ENCODE results near the gene FGD3. TPM values are rescaled to one million over a fixed set of nuclear protein-coding genes. Genes with fewer than 3 reads are reported as not detected.

Gene FGD3
- polyA plus RNA-seq, 1 donor: 7.2 TPM

- no peaks in the 10 kb centered on the region for H3K36me3 ChIP-seq (ENCODE audit: control insufficient read depth, insufficient read depth, low read length)
- no peak overlapping the region for H3K4me3 ChIP-seq (ENCODE audit: low read length)
- DNase-seq: no peak
- no peaks in the 10 kb centered on the region for H3K27me3 ChIP-seq (ENCODE audit: control insufficient read depth, insufficient read depth, low read length)
- WGBS (ENCODE audit: insufficient coverage, low lambda C conversion rate): no CpG with 5 or more reads among the region's 9 CpGs
- no peaks in the 10 kb centered on the region for H3K4me1 ChIP-seq (ENCODE audit: control insufficient read depth, insufficient read depth, low read length)
- H3K27ac ChIP-seq (ENCODE audit: low read length): no peak overlapping the region
- no peaks in the 10 kb centered on the region for H3K9me3 ChIP-seq (ENCODE audit: control insufficient read depth, low read depth, low read length)
Measured at GRCh38 chr9:92954886-92955285, 7.6 kb downstream of the FGD3 start.

- Histone ChIP-seq H3K4me1 (ENCODE audit: control insufficient read depth, insufficient read depth, low read length) (peaks cover 16% of the 10 kb centered on the region), H3K27me3 (ENCODE audit: control insufficient read depth, insufficient read depth, low read length) (no peaks in the 10 kb centered on the region), H3K4me3 (ENCODE audit: low read length) (no peak overlapping the region), H3K9me3 (ENCODE audit: control insufficient read depth, low read depth, low read length) (peaks cover 5% of the 10 kb centered on the region), H3K36me3 (ENCODE audit: control insufficient read depth, insufficient read depth, low read length) (no peaks in the 10 kb centered on the region), H3K27ac (ENCODE audit: low read length) (no peak overlapping the region)
- DNase-seq: no peak
- no CpG with 5 or more reads among the region's 3 CpGs for WGBS (ENCODE audit: insufficient coverage, low lambda C conversion rate)
Measured at GRCh38 chr9:92960561-92961290, 13.4 kb downstream of the FGD3 start.

DNA sequence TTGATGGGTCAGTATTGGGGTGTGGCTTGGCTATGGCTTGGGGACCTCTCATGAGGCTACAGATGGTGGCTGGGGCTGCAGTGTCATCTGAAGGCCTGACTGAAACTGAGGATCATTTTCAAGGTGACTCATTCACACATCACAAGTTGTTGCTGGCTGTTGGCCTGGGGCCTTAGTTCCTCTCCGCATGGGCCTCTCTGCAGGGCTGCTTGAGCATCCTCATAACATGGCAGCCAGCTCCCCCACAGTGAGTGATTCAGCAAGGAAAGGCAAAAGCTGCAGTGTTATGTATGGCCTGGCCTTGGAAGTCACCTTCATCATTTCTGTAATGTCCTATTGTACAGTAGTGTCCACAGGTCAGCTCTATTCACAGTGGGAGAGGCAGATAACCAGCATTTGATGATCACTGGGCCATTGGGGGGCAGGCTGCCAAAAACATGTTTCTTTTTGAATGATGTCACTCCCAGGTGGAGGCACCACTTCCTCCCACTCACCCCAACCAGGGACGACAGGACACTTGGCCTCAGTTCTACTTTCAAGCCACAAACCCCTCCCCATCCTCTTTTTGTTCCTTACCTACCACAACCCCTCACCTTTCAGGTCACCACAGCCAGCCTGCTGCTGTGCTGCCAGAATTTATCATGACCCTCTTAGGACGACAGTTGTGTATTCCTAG lies 14.4 kb downstream of the FGD3 start:
- Histone ChIP-seq H3K9me3 (ENCODE audit: control insufficient read depth, low read depth, low read length) (peaks cover 5% of the 10 kb centered on the region), H3K27ac (ENCODE audit: low read length) (no peak overlapping the region), H3K4me3 (ENCODE audit: low read length) (no peak overlapping the region), H3K36me3 (ENCODE audit: control insufficient read depth, insufficient read depth, low read length) (no peaks in the 10 kb centered on the region), H3K4me1 (ENCODE audit: control insufficient read depth, insufficient read depth, low read length) (peaks cover 24% of the 10 kb centered on the region), H3K27me3 (ENCODE audit: control insufficient read depth, insufficient read depth, low read length) (no peaks in the 10 kb centered on the region)
- WGBS (ENCODE audit: insufficient coverage, low lambda C conversion rate): 60% methylated on average over 1 of the region's 3 CpGs
- no peak for DNase-seq

DNA sequence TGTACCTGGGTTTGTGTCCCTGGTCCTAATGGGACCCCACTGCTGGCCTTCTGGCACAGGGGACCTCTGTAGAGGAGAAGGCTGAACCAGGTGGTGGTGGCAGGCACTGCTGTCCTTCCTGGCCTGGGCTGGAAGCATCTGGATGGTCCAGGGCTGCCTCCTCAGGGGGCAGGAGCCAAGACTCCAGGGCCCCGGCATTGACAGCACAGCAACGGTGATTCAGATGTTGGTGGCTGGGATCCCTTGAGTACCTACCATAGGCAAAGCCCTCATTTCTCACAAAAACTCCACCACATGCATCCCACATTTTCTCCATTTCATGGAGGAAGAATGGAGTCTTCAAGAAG lies 15.0 kb downstream of the FGD3 start:
- peaks cover 5% of the 10 kb centered on the region for H3K9me3 ChIP-seq (ENCODE audit: control insufficient read depth, low read depth, low read length)
- H3K36me3 ChIP-seq (ENCODE audit: control insufficient read depth, insufficient read depth, low read length): no peaks in the 10 kb centered on the region
- H3K4me1 ChIP-seq (ENCODE audit: control insufficient read depth, insufficient read depth, low read length): peaks cover 24% of the 10 kb centered on the region
- no CpG with 5 or more reads among the region's 2 CpGs for WGBS (ENCODE audit: insufficient coverage, low lambda C conversion rate)
- no peaks in the 10 kb centered on the region for H3K27me3 ChIP-seq (ENCODE audit: control insufficient read depth, insufficient read depth, low read length)
- no peak overlapping the region for H3K27ac ChIP-seq (ENCODE audit: low read length)
- no peak for DNase-seq
- H3K4me3 ChIP-seq (ENCODE audit: low read length): no peak overlapping the region

DNA sequence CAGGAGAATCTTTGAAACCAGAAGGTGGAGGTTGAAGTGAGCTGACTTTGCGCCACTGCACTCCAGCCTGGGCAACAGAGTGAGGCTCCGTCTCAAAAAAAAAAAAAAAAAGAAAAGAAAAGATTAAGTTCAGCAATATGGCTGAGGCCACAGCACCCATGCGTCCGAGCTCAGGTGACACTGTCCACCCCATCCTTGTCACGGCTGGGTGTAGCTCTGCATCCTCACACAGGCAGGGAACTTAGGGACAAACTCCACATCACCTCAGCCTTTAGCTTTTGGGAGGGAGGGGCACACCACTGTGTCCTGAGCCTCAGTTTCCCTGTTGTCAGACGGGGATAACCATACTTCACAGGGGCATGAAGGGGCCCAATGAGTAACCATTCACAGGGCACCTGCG lies 15.5 kb downstream of the FGD3 start:
- no peak for DNase-seq
- no peak overlapping the region for H3K4me3 ChIP-seq (ENCODE audit: low read length)
- peaks cover 5% of the 10 kb centered on the region for H3K9me3 ChIP-seq (ENCODE audit: control insufficient read depth, low read depth, low read length)
- no CpG with 5 or more reads among the region's 7 CpGs for WGBS (ENCODE audit: insufficient coverage, low lambda C conversion rate)
- H3K4me1 ChIP-seq (ENCODE audit: control insufficient read depth, insufficient read depth, low read length): peaks cover 24% of the 10 kb centered on the region
- H3K36me3 ChIP-seq (ENCODE audit: control insufficient read depth, insufficient read depth, low read length): no peaks in the 10 kb centered on the region
- no peak overlapping the region for H3K27ac ChIP-seq (ENCODE audit: low read length)
- no peaks in the 10 kb centered on the region for H3K27me3 ChIP-seq (ENCODE audit: control insufficient read depth, insufficient read depth, low read length)

DNA sequence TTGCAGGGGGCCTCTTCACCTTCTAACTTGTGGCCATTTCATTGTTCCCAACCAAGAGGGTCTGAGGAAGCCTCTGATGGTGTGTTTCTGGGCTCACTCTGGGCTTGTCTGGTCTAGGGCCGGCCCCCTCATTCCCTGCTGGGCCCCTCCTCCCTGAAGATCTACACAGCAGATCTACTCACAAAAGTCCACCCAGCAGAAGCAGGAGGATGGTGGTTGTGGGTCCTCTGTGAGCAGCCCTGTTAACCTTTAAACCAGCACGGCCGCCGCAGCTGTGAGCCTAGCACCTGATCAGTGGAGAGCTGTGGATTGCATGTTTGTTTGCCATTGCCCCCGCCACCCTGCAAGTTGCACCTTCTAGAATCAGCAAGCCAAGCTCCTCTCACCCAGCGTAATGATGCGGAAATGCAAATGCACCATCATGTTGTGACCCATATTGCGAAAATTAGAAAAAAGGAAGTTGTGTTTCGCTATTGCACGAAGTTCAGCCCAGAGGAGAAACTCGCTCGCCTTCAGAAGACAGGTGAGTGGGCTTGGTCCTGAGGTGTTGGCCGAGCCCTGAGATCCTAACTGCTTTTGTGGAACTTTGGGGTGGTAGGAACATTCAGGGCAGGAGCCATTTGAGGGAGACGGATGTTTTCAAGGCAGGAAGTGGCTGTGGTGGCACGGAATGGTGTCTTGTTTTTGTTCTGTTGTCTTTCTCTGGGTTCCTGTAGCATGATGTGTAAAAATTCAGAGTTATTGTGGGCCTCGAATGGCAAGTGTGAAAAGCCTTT lies 16.7 kb downstream of the FGD3 start:
- H3K4me3 ChIP-seq (ENCODE audit: low read length): peak overlapping the region; percentile 52
- no peaks in the 10 kb centered on the region for H3K27me3 ChIP-seq (ENCODE audit: control insufficient read depth, insufficient read depth, low read length)
- DNase-seq: peak; percentile 49 to 68
- no peaks in the 10 kb centered on the region for H3K36me3 ChIP-seq (ENCODE audit: control insufficient read depth, insufficient read depth, low read length)
- peak overlapping the region; percentile 68 for H3K27ac ChIP-seq (ENCODE audit: low read length)
- WGBS (ENCODE audit: insufficient coverage, low lambda C conversion rate): 24% methylated on average over 5 of the region's 16 CpGs
- peaks cover 5% of the 10 kb centered on the region for H3K9me3 ChIP-seq (ENCODE audit: control insufficient read depth, low read depth, low read length)
- peaks cover 24% of the 10 kb centered on the region for H3K4me1 ChIP-seq (ENCODE audit: control insufficient read depth, insufficient read depth, low read length)

- Histone ChIP-seq H3K36me3 (ENCODE audit: control insufficient read depth, insufficient read depth, low read length) (no peaks in the 10 kb centered on the region), H3K9me3 (ENCODE audit: control insufficient read depth, low read depth, low read length) (peaks cover 5% of the 10 kb centered on the region), H3K27ac (ENCODE audit: low read length) (peak overlapping the region; percentile 68), H3K4me3 (ENCODE audit: low read length) (peak overlapping the region; percentile 52), H3K27me3 (ENCODE audit: control insufficient read depth, insufficient read depth, low read length) (no peaks in the 10 kb centered on the region), H3K4me1 (ENCODE audit: control insufficient read depth, insufficient read depth, low read length) (peaks cover 24% of the 10 kb centered on the region)
- no CpG with 5 or more reads among the region's 17 CpGs for WGBS (ENCODE audit: insufficient coverage, low lambda C conversion rate)
- no peak for DNase-seq
Measured at GRCh38 chr9:92964607-92965060, 17.3 kb downstream of the FGD3 start.

GRCh38 chr9:92965061-92965758 lies 17.9 kb downstream of the FGD3 start:
- no peaks in the 10 kb centered on the region for H3K27me3 ChIP-seq (ENCODE audit: control insufficient read depth, insufficient read depth, low read length)
- no peaks in the 10 kb centered on the region for H3K36me3 ChIP-seq (ENCODE audit: control insufficient read depth, insufficient read depth, low read length)
- peaks cover 5% of the 10 kb centered on the region for H3K9me3 ChIP-seq (ENCODE audit: control insufficient read depth, low read depth, low read length)
- H3K4me3 ChIP-seq (ENCODE audit: low read length): peak overlapping the region; percentile 52
- peak in 1 of 2 donors; percentile 27 for DNase-seq
- peaks cover 24% of the 10 kb centered on the region for H3K4me1 ChIP-seq (ENCODE audit: control insufficient read depth, insufficient read depth, low read length)
- WGBS (ENCODE audit: insufficient coverage, low lambda C conversion rate): no CpG with 5 or more reads among the region's 19 CpGs
- H3K27ac ChIP-seq (ENCODE audit: low read length): peak overlapping the region; percentile 68

GRCh38 chr9:92965759-92966517 lies 18.6 kb downstream of the FGD3 start:
- Histone ChIP-seq H3K4me3 (ENCODE audit: low read length) (peak overlapping the region; percentile 17), H3K4me1 (ENCODE audit: control insufficient read depth, insufficient read depth, low read length) (peaks cover 24% of the 10 kb centered on the region), H3K36me3 (ENCODE audit: control insufficient read depth, insufficient read depth, low read length) (no peaks in the 10 kb centered on the region), H3K9me3 (ENCODE audit: control insufficient read depth, low read depth, low read length) (peaks cover 5% of the 10 kb centered on the region), H3K27me3 (ENCODE audit: control insufficient read depth, insufficient read depth, low read length) (no peaks in the 10 kb centered on the region), H3K27ac (ENCODE audit: low read length) (no peak overlapping the region)
- WGBS (ENCODE audit: insufficient coverage, low lambda C conversion rate): no CpG with 5 or more reads among the region's 17 CpGs
- DNase-seq: no peak

All from large intestine (tissue), 3 donors.